Germinal center (tissue), 1 donor: Measurements from ENCODE around the gene PNMA6F.
"Not testable (repeated sequence)": the region's sequence is repeated elsewhere in the genome, so short reads cannot be mapped to it uniquely, and the experiment has no call there.

Experiments
- DNase-seq: peaks from one replicate; pipeline ENCODE4 v3.0.0; 2012; ENCODE audit warnings: mixed read lengths, low spot score

PNMA6F gene

DNA sequence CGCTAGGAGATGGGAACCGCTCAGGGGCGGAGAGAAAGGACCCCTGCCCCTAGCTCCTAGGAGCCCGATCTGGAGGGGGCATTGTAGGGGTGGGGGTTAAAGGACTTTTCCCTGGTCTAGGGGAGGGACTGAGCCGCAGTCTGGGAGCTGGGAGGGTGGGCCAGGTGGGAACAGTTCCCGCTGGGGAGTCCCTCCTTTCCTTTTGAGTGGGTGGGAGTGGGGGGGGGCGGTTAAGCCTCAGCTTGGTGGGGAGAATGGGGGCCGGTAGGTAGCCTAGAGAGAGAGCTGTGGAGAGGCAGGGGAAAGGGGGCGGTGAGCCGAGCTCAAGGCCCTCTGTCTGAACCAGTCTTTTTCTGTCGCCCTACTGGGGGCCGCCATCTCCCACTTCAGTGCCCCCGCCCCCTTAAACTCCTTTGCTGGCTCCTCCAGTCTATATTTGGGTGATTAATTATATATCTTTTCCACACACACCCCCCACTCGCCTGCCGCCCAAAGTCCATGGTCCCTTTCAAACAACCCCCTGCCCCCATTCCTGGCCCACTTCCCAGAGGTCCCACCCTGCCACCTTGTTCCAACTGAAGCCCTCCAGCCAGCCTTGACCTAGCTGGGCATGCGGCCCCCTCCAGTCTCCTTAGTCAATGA lies 13.2 kb upstream of the PNMA6F start:
- peak; percentile 6 for DNase-seq

GRCh38 chrX:153333821-153334653 lies 12.5 kb upstream of the PNMA6F start, which contains the start of gene ZNF275:
ZNF275 (plus strand) TSS chrX:153334153; CDS start chrX:153336680, 2,527 bp downstream.
- DNase-seq = peak; percentile 85

DNA sequence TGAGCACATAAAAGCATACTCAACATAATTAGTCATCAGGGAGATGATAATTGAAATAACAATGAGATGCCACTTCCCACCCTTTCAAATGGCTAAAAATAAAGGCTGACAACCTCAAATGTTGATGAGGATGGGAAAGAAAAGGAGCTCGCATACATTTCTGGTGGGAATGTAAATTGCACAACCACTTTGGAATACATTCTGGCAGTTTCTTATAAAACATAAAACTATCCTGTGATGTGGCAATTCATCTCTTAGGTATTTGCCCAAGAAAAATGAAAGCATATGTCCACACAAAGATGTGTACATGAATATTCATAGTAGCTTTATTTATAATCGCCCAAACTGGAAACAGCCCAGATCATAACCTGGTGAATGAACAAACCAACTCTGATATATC lies 11.7 kb upstream of the PNMA6F start:
- no peak for DNase-seq

GRCh38 chrX:153327561-153327960 lies 6.0 kb upstream of the PNMA6F start:
- DNase-seq = no peak

DNA sequence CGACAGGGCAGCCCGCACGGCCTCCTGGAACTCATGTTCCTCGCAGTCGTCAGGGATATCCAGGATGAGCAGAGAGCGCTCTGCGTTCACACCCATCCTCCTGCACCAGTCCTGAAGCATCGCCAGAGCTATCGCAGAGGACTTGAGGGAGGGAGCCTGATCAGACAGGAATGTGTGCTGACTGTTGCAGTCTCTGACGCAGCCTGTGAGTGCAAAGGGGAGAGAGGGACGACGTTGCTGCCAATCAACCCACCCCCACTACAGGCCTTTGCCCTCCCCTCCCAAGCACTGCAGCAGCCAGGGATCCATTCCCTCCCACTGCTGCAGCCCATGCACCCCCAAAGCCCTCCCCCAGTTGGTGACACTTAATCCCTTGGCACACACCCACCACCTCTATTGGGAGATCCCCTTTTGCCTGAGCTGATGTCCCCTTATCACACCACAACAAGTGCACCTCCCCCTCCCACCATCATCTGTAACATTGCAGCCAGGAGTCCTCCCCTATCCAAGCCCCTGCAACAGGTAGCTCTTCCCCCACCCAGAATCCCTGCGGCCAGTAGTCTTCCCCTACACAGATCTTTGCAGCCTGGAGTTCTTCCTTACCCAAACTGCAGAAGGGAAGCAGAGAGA lies 897 bp downstream of the PNMA6F start:
- no peak for DNase-seq

GRCh38 chrX:153320047-153320443 lies 1.5 kb downstream of the PNMA6F start:
- not testable (repeated sequence) for DNase-seq

DNA sequence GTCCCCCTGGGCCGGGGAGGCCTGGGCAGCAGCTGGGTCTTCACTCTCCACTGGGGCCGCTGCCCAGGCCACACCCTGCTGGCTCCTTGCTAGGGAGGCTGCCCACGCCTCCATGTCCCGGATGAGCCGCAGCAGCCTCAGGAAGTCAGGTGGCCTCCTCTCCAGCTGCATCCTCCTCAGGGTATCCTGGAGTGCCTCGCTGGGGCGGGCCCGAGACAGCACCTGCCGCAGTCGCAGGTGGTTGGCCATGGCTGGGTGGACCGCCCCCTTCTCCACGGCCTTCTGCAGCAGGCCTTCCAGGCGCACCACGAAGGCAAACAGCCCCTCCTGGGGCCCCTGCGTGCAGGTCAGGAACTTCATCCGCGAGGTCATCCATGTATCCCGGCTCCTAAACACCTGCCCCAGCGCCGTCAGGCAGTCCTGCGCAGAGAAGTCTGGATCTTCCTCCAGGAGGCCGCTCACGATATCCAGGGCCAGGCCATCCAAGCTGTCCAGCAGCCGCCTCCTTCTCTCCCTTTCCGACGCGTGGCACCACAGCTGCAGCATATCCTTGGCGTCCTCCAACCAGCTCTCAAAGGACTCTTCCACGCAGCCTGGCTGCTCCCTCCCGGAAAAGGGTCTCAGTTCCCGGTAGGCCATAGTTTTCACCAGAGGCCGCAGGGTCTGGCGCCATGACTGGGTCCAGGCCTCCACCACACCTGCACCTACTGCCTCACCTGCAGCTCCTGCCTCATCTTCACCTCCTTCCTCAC lies 2.1 kb downstream of the PNMA6F start:
- DNase-seq = no peak

- DNase-seq = no peak
Observed at GRCh38 chrX:153318811-153319210, 2.8 kb downstream of the PNMA6F start.

- no peak for DNase-seq
Observed at GRCh38 chrX:153317996-153318722, 3.4 kb downstream of the PNMA6F start.

- DNase-seq = no peak
Observed at GRCh38 chrX:153317306-153317705, 4.3 kb downstream of the PNMA6F start.

GRCh38 chrX:153312842-153313241 lies 8.7 kb downstream of the PNMA6F start:
- DNase-seq = no peak

DNA sequence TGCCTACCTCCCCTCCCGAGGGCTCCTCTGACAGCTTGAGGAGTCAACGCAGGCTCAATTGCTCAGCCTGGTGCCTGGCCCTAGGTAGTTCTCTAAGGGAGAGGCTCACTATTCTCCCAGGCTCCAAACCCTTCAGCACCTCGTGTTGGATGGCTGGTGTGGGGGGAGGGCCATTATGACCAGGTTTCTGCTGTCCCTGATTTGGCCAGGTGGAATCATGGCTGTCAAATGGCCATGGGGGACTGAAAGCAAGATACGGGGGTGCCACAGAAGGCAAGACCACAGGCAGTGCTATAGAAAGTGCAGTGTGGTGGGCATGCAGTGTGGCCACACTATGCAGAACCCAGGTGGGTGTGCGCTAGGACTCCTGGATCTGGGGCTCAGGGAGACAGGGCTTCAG lies 9.5 kb downstream of the PNMA6F start:
- no peak for DNase-seq

DNA sequence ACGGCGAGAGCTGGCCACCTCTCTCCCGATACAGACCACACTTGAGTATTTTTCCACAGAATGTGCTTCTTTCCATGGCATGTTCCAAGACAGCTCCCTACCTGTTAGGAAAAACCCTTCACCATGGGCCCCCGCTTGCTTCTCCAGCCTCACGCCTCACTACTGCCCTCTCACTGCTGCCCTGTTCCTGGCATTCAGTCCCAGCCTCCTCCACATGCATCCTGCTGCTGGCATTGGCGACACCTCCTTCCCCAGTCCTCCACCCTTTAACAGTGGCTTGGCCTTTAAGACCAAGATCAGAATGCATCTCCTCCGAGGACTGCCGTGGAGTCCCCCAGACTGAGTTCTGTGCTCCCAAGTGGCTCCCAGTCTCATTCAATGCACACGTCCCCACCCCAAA lies 10.7 kb downstream of the PNMA6F start:
- DNase-seq = no peak

DNA sequence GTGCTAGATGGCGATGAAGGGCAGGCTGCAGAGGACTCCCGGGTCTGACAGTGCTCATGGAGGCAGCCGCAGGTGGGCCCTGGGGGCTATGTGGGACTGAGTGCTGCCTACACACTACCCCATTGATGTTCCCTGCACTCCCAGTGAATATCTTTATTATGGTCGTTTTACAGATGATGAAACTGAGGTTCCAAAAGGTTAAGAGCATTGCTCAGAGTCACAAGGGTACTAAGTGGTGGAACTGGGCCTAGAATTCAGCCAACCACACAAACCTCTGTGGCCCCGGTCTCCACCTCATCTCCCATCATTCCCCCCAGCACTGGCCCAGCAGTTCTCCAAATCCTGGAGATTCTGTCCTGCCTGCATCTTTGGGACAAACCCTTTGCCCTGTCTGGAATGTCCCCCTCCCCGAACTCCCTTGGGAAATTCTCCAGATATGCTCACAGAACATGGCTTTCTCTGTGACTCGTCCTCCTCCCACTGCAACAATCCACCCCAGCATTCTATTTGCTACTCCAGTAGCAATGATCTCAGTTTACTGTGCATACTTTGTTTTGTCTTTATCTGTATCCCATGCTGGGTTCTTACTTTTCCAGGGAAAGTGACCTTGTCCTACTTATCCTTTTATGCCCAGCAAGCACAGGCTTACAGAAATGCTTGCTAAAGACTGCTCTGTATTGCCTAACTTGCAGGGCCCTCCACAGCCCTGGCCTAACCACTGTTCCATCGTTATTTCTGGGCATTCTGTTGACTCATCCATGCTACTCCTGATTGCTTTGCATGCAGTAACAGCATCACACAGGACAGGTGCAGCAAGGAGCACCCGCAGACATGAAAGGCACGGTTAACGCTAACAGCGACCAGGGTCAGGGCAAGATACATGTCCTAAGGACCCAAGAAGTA lies 14.0 kb downstream of the PNMA6F start:
- DNase-seq = no peak

DNA sequence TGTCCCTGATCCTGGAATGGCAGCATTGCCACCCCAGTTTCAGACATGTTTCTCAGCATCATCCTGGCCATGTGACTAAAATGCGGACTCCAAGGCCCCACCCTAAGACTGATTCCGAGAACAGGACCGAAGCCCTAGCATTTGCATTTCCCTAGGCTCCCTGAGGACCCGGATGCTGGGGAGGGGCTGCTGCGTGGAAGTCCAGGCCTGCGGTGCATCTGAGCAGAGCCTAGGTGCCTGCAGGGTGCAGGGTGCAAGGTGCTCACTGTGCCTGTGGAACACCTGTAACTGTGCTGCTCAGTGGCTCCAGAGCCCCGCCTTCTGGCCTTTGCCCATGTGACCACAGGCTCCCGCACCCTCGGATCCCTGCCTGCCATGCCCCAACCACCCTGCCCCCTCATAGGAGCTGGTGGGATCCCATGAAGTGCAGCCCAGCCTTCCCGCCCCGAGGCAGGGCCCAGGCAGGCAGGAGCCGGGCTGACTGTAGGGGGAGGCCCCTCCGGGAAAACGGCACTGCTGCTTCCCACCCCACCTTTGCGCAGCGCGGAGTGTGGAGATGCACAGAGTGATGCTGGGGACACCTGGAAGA lies 14.9 kb downstream of the PNMA6F start:
- no peak for DNase-seq

DNA sequence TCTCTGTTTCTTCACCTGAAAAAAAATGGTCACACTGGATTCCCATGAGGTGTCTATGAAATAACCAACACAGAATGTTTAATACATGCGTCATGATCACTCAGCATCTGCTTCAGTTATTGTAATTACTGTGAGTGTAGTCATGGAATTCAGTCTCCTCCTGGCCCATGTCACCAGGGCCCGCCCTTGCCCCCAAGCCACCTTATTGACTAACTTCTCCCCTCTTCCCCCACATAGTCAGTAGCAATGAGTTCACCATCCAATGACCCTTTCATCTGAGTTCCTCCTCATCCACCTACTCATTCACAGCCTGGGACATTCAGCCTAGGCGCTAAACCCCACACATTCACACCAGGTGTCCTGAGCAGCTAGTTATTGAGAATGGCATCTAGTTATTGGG lies 15.6 kb downstream of the PNMA6F start:
- no peak for DNase-seq

GRCh38 chrX:153304988-153305736 lies 16.4 kb downstream of the PNMA6F start:
- no peak for DNase-seq

DNA sequence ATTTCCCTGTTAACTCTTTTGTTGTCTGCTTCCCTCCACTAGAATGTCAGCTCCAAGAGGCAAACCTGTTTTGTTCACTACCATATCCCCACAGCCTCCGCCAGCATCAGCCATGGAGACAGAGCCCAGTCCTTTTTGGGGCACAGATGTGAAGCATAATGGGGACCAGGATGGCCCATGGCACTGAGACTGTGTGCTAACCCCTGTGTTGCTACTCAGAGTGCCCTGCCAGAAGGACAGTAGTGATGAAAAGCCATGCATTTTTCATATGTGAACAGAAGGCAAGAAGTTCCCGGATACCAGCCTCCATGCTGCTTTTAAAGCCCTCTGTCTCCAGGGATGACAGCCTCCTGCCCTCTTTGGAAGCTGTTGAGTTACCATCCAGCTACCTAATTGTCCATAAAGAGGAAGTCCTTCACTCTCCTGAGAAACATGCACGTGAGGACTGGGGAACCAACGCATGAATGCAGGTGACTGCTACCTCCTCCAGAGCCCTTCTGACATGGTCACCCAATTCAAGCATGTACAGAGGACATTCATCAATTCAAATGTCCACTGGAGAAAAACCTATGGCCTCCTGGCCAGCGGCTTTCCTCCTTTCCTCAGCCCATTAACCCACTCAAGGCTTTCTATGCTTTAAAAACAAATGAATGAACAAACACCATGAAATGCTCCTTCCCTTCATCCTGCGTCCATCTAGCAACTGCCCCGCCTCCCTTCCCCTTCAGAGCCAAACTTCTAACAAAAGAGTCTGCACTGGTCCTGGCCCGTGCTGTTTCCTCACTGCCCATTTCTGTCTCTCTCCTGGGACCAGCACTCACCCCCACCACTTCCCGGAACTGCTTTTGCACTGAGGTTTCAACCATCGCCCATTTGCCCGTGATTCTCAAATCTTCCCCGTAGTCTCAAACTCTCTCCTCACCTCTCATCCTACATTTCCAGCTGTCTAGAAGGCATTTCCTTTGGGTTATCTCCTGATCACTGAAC lies 18.0 kb downstream of the PNMA6F start:
- no peak for DNase-seq
